ENCODE measurements around the gene RNF34. TPM values are rescaled to one million over a fixed set of nuclear protein-coding genes. Genes with fewer than 3 reads are reported as not detected.
A peak's percentile ranks its signal among the peaks of the same experiment; 100 is the strongest.

The RNF34 gene
- total RNA-seq, 1 donor from 2014 or later = 63.7 TPM

DNA sequence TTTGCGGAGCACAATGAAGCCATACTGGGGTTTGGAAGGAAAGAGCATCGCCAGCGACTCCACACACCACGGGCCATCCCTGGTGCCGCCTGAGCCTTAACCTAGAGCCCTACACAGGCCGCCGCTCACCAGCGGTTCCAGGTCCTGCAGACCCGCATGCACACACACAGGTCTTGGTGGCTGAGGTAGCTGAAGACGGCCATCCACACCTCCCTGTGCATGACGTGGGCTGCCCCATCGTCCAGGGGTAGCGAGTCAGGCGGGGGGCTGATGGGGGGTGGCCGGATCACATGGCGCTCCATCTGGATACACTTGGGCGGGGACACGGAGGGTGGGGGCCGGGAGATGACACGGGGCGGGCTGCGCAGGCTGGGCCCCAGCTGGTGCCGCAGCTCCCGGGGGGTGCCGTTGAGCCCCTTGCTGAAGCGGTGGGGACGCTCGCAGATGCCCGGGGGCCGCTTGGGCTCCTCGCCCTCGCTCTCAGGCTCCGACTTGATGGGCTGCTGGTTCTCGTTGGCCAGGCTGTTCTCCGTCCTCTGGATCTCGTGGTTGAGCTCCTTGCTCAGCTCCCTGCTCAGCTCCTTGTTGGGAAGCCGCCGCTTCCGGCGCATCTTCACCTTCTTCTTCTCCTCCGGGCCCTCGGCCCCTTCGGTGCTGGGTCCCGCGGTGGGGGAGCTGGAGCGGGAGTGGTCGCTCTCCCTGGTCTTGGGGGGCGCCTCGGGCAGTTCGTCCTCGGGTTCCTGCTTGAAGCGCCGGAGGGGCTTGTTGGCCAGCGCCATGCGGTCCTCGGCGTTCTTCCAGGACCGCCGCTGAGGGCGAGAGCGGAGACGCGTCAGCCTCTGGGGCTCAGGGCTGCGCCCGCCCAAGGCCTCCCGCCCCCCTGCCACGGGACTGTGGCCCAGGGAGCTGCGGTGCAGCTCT, 42.4 kb downstream of the RNF34 start:
- Mint-ChIP-seq H3K9me3 (ENCODE audit: unreplicated experiment) (peaks cover 3% of the 10 kb centered on the region), H3K27me3 (ENCODE audit: unreplicated experiment) (peaks cover 6% of the 10 kb centered on the region), H3K4me3 (ENCODE audit: unreplicated experiment) (no peak overlapping the region), H3K27ac (ENCODE audit: unreplicated experiment) (no peak overlapping the region), H3K4me1 (ENCODE audit: low read depth, unreplicated experiment) (peaks cover 2% of the 10 kb centered on the region), H3K36me3 (ENCODE audit: unreplicated experiment) (peaks cover 6% of the 10 kb centered on the region)
- DNase-seq = no peak
- TF ChIP-seq, protein P1, sequence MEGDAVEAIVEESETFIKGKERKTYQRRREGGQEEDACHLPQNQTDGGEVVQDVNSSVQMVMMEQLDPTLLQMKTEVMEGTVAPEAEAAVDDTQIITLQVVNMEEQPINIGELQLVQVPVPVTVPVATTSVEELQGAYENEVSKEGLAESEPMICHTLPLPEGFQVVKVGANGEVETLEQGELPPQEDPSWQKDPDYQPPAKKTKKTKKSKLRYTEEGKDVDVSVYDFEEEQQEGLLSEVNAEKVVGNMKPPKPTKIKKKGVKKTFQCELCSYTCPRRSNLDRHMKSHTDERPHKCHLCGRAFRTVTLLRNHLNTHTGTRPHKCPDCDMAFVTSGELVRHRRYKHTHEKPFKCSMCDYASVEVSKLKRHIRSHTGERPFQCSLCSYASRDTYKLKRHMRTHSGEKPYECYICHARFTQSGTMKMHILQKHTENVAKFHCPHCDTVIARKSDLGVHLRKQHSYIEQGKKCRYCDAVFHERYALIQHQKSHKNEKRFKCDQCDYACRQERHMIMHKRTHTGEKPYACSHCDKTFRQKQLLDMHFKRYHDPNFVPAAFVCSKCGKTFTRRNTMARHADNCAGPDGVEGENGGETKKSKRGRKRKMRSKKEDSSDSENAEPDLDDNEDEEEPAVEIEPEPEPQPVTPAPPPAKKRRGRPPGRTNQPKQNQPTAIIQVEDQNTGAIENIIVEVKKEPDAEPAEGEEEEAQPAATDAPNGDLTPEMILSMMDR (IDR thresholded peaks at IDR 0.05; ENCODE audit: partially characterized antibody, unreplicated experiment) = no peak

DNA sequence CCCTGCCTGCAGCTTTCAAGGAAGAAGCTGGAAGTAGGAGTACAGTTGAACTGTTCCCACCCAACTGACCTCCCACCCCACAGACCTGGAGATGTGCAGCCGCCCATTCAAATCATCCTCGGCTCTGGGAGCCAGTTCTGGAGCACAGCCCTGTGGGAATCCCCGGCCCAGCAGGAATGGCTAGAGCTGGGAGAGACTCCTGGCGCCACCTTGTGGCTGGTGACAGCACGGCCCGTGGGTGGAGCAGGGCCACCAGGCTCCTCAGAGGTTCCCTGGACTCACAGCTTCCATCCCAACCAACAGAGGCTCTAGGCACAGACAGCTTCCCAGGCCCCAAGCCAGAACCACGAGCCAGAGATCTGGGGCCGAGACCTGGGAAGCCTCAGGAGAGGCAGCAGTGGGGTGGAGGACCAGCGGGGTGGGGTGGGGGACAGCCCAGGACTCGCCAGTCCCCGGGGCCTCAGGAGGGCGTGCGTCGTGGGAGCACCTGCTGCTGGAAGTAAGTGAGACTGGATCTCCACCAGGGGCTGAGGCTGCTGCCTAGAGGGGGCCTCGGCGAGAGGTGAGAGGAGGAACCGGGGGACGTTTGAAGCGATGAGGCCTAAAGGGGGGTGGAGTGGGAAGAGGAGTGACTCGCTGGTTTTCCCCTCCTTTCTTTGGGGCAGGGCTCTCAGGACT, 43.4 kb downstream of the RNF34 start:
- DNase-seq = peak; percentile 95
- TF ChIP-seq, protein P1 (IDR thresholded peaks at IDR 0.05; ENCODE audit: partially characterized antibody, unreplicated experiment) = peak; percentile 80
- Mint-ChIP-seq H3K27me3 (ENCODE audit: unreplicated experiment) (peaks cover 6% of the 10 kb centered on the region), H3K4me1 (ENCODE audit: low read depth, unreplicated experiment) (peaks cover 3% of the 10 kb centered on the region), H3K4me3 (ENCODE audit: unreplicated experiment) (no peak overlapping the region), H3K36me3 (ENCODE audit: unreplicated experiment) (peaks cover 3% of the 10 kb centered on the region), H3K9me3 (ENCODE audit: unreplicated experiment) (peaks cover 3% of the 10 kb centered on the region), H3K27ac (ENCODE audit: unreplicated experiment) (no peak overlapping the region)

DNA sequence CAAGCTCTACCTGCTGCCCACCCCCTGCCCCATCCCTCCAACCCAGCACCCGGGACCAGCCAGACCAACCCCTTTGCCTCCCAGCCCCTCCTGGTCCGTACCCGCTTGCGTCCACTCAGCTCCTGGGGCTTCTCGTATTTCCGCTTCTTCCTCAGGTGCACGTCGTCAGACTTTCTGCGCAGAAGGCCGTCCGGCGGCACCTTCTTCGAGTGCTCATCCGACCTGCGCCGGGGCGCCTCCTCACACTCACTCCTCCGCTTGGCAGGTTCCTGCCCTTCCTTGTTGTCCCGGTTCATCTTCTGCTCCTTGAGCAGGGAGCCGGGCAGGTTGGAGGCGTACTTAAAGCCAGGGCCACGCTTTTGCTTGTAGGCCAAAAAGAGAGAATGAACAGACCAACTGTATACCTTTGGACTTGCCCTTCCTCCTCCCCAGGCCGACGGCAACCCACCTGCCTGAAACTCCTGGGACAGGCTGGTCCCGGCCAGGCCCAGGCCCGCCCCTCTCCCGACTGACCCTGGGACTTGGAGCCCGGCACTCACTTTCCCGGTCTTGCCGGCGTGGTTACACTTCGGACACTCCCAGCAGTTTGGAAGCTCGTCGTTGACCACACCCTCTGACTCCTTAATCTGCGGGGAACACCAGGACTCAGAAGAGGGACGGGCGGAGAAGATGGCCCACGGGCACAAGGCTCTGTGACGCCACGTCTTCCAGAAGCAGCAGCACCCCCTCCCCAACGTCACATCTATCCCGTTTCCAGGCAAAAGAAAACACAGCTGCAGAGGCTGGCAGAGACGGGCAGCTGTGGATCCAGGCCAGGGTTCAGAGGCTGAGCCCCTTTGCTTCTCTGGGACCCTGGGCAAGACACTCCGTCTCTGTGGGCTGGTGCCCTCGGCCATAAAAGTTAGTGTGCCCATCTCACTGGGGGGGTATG, 44.3 kb downstream of the RNF34 start:
- no peak overlapping the region for H3K27ac Mint-ChIP-seq (ENCODE audit: unreplicated experiment)
- TF ChIP-seq, protein P1 (IDR thresholded peaks at IDR 0.05; ENCODE audit: partially characterized antibody, unreplicated experiment) = no peak
- H3K4me1 Mint-ChIP-seq (ENCODE audit: low read depth, unreplicated experiment) = peaks cover 7% of the 10 kb centered on the region
- DNase-seq = no peak
- peaks cover 3% of the 10 kb centered on the region for H3K9me3 Mint-ChIP-seq (ENCODE audit: unreplicated experiment)
- H3K36me3 Mint-ChIP-seq (ENCODE audit: unreplicated experiment) = no peaks in the 10 kb centered on the region
- H3K27me3 Mint-ChIP-seq (ENCODE audit: unreplicated experiment) = peaks cover 9% of the 10 kb centered on the region
- no peak overlapping the region for H3K4me3 Mint-ChIP-seq (ENCODE audit: unreplicated experiment)

DNA sequence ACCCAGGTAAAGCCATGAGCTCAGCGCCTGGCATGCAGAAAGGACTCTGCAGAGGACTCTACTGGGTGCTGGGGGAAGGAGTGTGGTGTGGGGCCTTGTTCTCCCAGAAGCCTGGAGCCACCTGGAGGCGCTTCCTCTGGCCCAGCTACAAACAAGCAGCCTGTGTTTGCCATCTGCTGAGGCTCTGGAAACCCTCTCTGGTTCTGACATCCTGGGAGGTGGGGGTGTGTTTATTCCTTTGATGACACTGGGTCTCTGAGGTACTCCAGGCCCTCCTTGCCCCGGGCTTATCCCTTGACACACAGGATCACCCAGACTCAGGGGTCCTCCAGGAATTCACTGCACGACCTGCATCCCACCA, 44.9 kb downstream of the RNF34 start:
- H3K27ac Mint-ChIP-seq (ENCODE audit: unreplicated experiment) = no peak overlapping the region
- H3K36me3 Mint-ChIP-seq (ENCODE audit: unreplicated experiment) = no peaks in the 10 kb centered on the region
- no peak overlapping the region for H3K4me3 Mint-ChIP-seq (ENCODE audit: unreplicated experiment)
- peaks cover 9% of the 10 kb centered on the region for H3K27me3 Mint-ChIP-seq (ENCODE audit: unreplicated experiment)
- TF ChIP-seq, protein P1 (IDR thresholded peaks at IDR 0.05; ENCODE audit: partially characterized antibody, unreplicated experiment) = no peak
- H3K4me1 Mint-ChIP-seq (ENCODE audit: low read depth, unreplicated experiment) = peaks cover 7% of the 10 kb centered on the region
- H3K9me3 Mint-ChIP-seq (ENCODE audit: unreplicated experiment) = peaks cover 3% of the 10 kb centered on the region
- DNase-seq = no peak

Measured in glutamatergic neuron (in vitro differentiated cells).